H9 (cell line): ENCODE results near the gene DAZAP1. TPM values are rescaled to one million over a fixed set of nuclear protein-coding genes. Genes with fewer than 3 reads are reported as not detected.

Source experiments
- DNase-seq: peaks from one replicate; pipeline ENCODE4 v3.0.0-alpha.2; 2017
- H2AFZ ChIP-seq: one replicate; pipeline ENCODE4 v1.6.1; 2013; ENCODE audit warnings: mild to moderate bottlenecking, low read length, control low read depth, moderate library complexity
- H2AK5ac ChIP-seq: 2 replicates; pipeline ENCODE4 v1.6.1; 2013; ENCODE audit warnings: low read length, control low read depth, mixed read lengths; ENCODE audit not compliant: insufficient read length
- H2BK120ac ChIP-seq: one replicate; pipeline ENCODE4 v1.6.1; 2013; ENCODE audit warnings: low read depth, mild to moderate bottlenecking, low read length, control low read depth, inconsistent platforms; ENCODE audit not compliant: poor library complexity, severe bottlenecking
- H2BK12ac ChIP-seq: 2 replicates; pipeline ENCODE4 v1.6.1; 2013; ENCODE audit warnings: low read length, control low read depth, mixed read lengths, low read depth; ENCODE audit not compliant: insufficient read length
- H2BK15ac ChIP-seq: 2 replicates; pipeline ENCODE4 v1.6.1; 2013; ENCODE audit warnings: low read depth, low read length, control low read depth
- H2BK20ac ChIP-seq: one replicate; pipeline ENCODE4 v1.6.1; 2013; ENCODE audit warnings: low read depth, mild to moderate bottlenecking, low read length, control low read depth, inconsistent platforms; ENCODE audit not compliant: poor library complexity, severe bottlenecking
- H2BK5ac ChIP-seq: 2 replicates; pipeline ENCODE4 v1.6.1; 2013; ENCODE audit warnings: low read length, control low read depth, mixed read lengths; ENCODE audit not compliant: insufficient read length
- H3K14ac ChIP-seq: 2 replicates; pipeline ENCODE4 v1.6.1; 2013; ENCODE audit warnings: low read length, control low read depth; ENCODE audit not compliant: insufficient read depth
- H3K18ac ChIP-seq: 2 replicates; pipeline ENCODE4 v1.6.1; 2013; ENCODE audit warnings: low read depth, mild to moderate bottlenecking, mixed read lengths, low read length, control low read depth; ENCODE audit not compliant: insufficient read length
- H3K23ac ChIP-seq: 2 replicates; pipeline ENCODE4 v1.6.1; 2013; ENCODE audit warnings: low read length, control low read depth, mixed read lengths, low read depth; ENCODE audit not compliant: insufficient read length
- H3K23me2 ChIP-seq: 2 replicates; pipeline ENCODE4 v1.6.1; 2013; ENCODE audit warnings: low read depth, mild to moderate bottlenecking, mixed read lengths, low read length, control low read depth; ENCODE audit not compliant: insufficient read length, poor library complexity, severe bottlenecking
- H3K27ac ChIP-seq: 2 replicates; pipeline ENCODE4 v1.5.1; 2013; ENCODE audit warnings: low read length, control low read depth, mixed read lengths, low read depth; ENCODE audit not compliant: insufficient read length
- H3K27me3 ChIP-seq: 2 replicates; pipeline ENCODE4 v1.6.1; 2013; ENCODE audit warnings: low read length, control low read depth, inconsistent platforms; ENCODE audit not compliant: insufficient read depth
- H3K4ac ChIP-seq: 2 replicates; pipeline ENCODE4 v1.6.1; 2013; ENCODE audit warnings: low read depth, mild to moderate bottlenecking, control low read depth, inconsistent platforms, low read length, moderate library complexity
- H3K4me1 ChIP-seq: 2 replicates; pipeline ENCODE4 v1.6.1; 2013; ENCODE audit warnings: low read length, control low read depth, inconsistent platforms; ENCODE audit not compliant: insufficient read depth
- H3K4me2 ChIP-seq: 2 replicates; pipeline ENCODE4 v1.6.1; 2013; ENCODE audit warnings: low read length, control low read depth, mixed read lengths; ENCODE audit not compliant: insufficient read length, insufficient read depth
- H3K56ac ChIP-seq: 2 replicates; pipeline ENCODE4 v1.6.1; 2013; ENCODE audit warnings: low read depth, mild to moderate bottlenecking, mixed read lengths, low read length, control low read depth; ENCODE audit not compliant: insufficient read length
- H3K79me1 ChIP-seq: 2 replicates; pipeline ENCODE4 v1.6.1; 2013; ENCODE audit warnings: low read depth, mild to moderate bottlenecking, moderate library complexity, low read length, control low read depth, inconsistent platforms; ENCODE audit not compliant: insufficient read depth, poor library complexity, severe bottlenecking
- H3K79me2 ChIP-seq: 2 replicates; pipeline ENCODE4 v1.6.1; 2013; ENCODE audit warnings: low read length, control low read depth, inconsistent platforms; ENCODE audit not compliant: insufficient read depth
- H3K9ac ChIP-seq: 2 replicates; pipeline ENCODE4 v1.6.1; 2013; ENCODE audit warnings: low read length, control low read depth, mixed read lengths; ENCODE audit not compliant: insufficient read length; ENCODE audit errors: extremely low read depth
- H3K9me3 ChIP-seq: one replicate; pipeline ENCODE4 v1.6.1; 2013; ENCODE audit warnings: low read depth, low read length, inconsistent platforms; ENCODE audit not compliant: control insufficient read depth
- H3T11ph ChIP-seq: one replicate; pipeline ENCODE4 v1.6.1; 2013; ENCODE audit warnings: mild to moderate bottlenecking, low read length, control low read depth, inconsistent platforms
- H4K20me1 ChIP-seq: one replicate; pipeline ENCODE4 v1.6.1; 2013; ENCODE audit not compliant: control insufficient read depth, insufficient read length, insufficient read depth
- H4K5ac ChIP-seq: 2 replicates; pipeline ENCODE4 v1.6.1; 2013; ENCODE audit warnings: low read depth, mild to moderate bottlenecking, mixed read lengths, low read length, control low read depth; ENCODE audit not compliant: insufficient read length
- H4K8ac ChIP-seq: replicated peaks from 2 replicates; pipeline ENCODE4 v1.6.1; 2013; ENCODE audit warnings: low read length, control low read depth, mixed read lengths, low read depth; ENCODE audit not compliant: insufficient read length
- H4K91ac ChIP-seq: 2 replicates; pipeline ENCODE4 v1.6.1; 2013; ENCODE audit warnings: low read depth, mild to moderate bottlenecking, moderate library complexity, mixed read lengths, low read length, control low read depth; ENCODE audit not compliant: insufficient read length
- H3K27ac Mint-ChIP-seq, 3 experiments: 2 replicates in 2 of 3; 3 replicates in 1 of 3; pipeline ENCODE4 v1.8.0; 2020 to 2021; ENCODE audit warnings: mixed read lengths in 3 of 3, mild to moderate bottlenecking in 1 of 3, moderate library complexity in 1 of 3
- H3K27me3 Mint-ChIP-seq: 2 replicates; pipeline ENCODE4 v1.8.0; 2021; ENCODE audit warnings: low read depth, mild to moderate bottlenecking, moderate library complexity, mixed read lengths
- H3K36me3 Mint-ChIP-seq, 3 experiments: 2 replicates in 2 of 3; 3 replicates in 1 of 3; pipeline ENCODE4 v1.8.0; 2020 to 2021; ENCODE audit warnings: low read depth in 3 of 3, mixed read lengths in 3 of 3; ENCODE audit not compliant: insufficient read depth in 1 of 3
- H3K4me1 Mint-ChIP-seq, 2 experiments: 2 replicates each; pipeline ENCODE4 v1.8.0; 2020; ENCODE audit warnings: mixed read lengths in 2 of 2
- H3K4me3 Mint-ChIP-seq, 2 experiments: 2 replicates in 1 of 2; 3 replicates in 1 of 2; pipeline ENCODE4 v1.8.0; 2020 to 2021; ENCODE audit warnings: mild to moderate bottlenecking in 2 of 2, mixed read lengths in 2 of 2, moderate library complexity in 1 of 2
- H3K9me3 Mint-ChIP-seq, 2 experiments: 2 replicates in 1 of 2; 3 replicates in 1 of 2; pipeline ENCODE4 v1.8.0; 2020; ENCODE audit warnings: mild to moderate bottlenecking in 2 of 2, mixed read lengths in 2 of 2, moderate library complexity in 1 of 2
- CTCF ChIP-seq: fragments of 200-600 bp; sonication (generic); conservative IDR thresholded peaks from 3 replicates; pipeline ENCODE4 v1.8.0; 2021; ENCODE audit warnings: antibody characterized with exemption, mild to moderate bottlenecking
- WGBS: extraction: QIAGEN DNeasy Blood & Tissue Kit; methylation state at CpG from one replicate; pipeline ENCODE4 v1.1.7; 2013; ENCODE audit warnings: missing lambda C conversion rate, low lambda C conversion rate, mixed read lengths; ENCODE audit not compliant: insufficient read length; ENCODE audit errors: extremely low coverage; 5-methylcytosine and 5-hydroxymethylcytosine counted together
- total RNA-seq: library from RNA; stranded (reverse); gene quantifications from 2 replicates; pipeline ENCODE4 v1.2.1, GENCODE V29; 2021

DAZAP1 gene
- total RNA-seq, 1 experiment from 2014 or later = 265 TPM

- H2BK20ac ChIP-seq = no peak overlapping the region
- peaks cover 6% of the 10 kb centered on the region for H3K23me2 ChIP-seq
- H3K27ac Mint-ChIP-seq = peak overlapping the region; percentile 93 to 99 (median 93)
- peak overlapping the region; percentile 64 for H3K9ac ChIP-seq
- H3K9me3 Mint-ChIP-seq = no peaks in the 10 kb centered on the region
- H3K14ac ChIP-seq = peak overlapping the region; percentile 88
- H3K36me3 Mint-ChIP-seq = peaks cover 16 to 33% (median 32%) of the 10 kb centered on the region in 3 experiments
- no peak overlapping the region for H2BK5ac ChIP-seq
- H2BK120ac ChIP-seq = no peak overlapping the region
- H3K9me3 ChIP-seq = no peaks in the 10 kb centered on the region
- DNase-seq = no peak
- H3K27ac ChIP-seq = no peak overlapping the region
- no peak overlapping the region for H2AK5ac ChIP-seq
- H3K27me3 Mint-ChIP-seq = peaks cover 2% of the 10 kb centered on the region; the same call in 1 of the 2 replicates
- H3K4ac ChIP-seq = no peak overlapping the region; the same call in 1 of the 2 replicates
- no peak overlapping the region for H4K8ac ChIP-seq
- no peak overlapping the region for H2BK12ac ChIP-seq
- TF ChIP-seq CTCF = no peak
- H3K4me3 Mint-ChIP-seq = peak overlapping the region; percentile 92 to 98
- H3K79me1 ChIP-seq = no peaks in the 10 kb centered on the region
- H4K5ac ChIP-seq = no peak overlapping the region
- no CpG with 5 or more reads among the region's 69 CpGs for WGBS
- H2AFZ ChIP-seq = no peak overlapping the region
- H3K56ac ChIP-seq = no peak overlapping the region
- H3K79me2 ChIP-seq = peaks cover 54% of the 10 kb centered on the region
- H3K4me1 Mint-ChIP-seq = peaks cover 34 to 35% of the 10 kb centered on the region in 2 experiments
- H3T11ph ChIP-seq = no peak overlapping the region
- no peaks in the 10 kb centered on the region for H4K20me1 ChIP-seq
- H3K23ac ChIP-seq = no peak overlapping the region
- H3K4me2 ChIP-seq = peak overlapping the region; percentile 85
- no peak overlapping the region for H3K18ac ChIP-seq
- no peak overlapping the region for H4K91ac ChIP-seq
- H3K27me3 ChIP-seq = no peaks in the 10 kb centered on the region
- no peak overlapping the region for H2BK15ac ChIP-seq
- H3K4me1 ChIP-seq = no peaks in the 10 kb centered on the region; the same call in 1 of the 2 replicates
These were observed 1.2 kb downstream of the DAZAP1 start for GRCh38 chr19:1408300-1409203.
